ENCODE data around the gene PGF.
A peak's percentile ranks its signal among the peaks of the same experiment; 100 is the strongest.

PGF gene

GRCh38 chr14:74915826-74916225 lies 39.6 kb downstream of the PGF start:
- DNase-seq, result no peak

GRCh38 chr14:74915426-74915825 lies 40.0 kb downstream of the PGF start:
- DNase-seq, result no peak

- DNase-seq, result no peak
Observed at GRCh38 chr14:74913986-74914573, 41.3 kb downstream of the PGF start.

GRCh38 chr14:74913393-74913910 lies 41.9 kb downstream of the PGF start:
- DNase-seq, result no peak

GRCh38 chr14:74912801-74913200 lies 42.6 kb downstream of the PGF start:
- no peak for DNase-seq

GRCh38 chr14:74912111-74912510 lies 43.3 kb downstream of the PGF start:
- DNase-seq, result no peak

GRCh38 chr14:74911704-74912103 lies 43.7 kb downstream of the PGF start:
- no peak for DNase-seq

- no peak for DNase-seq
Observed at GRCh38 chr14:74911221-74911620, 44.2 kb downstream of the PGF start.

- DNase-seq, result no peak
Observed at GRCh38 chr14:74910556-74910955, 44.8 kb downstream of the PGF start.

GRCh38 chr14:74909911-74910310 lies 45.5 kb downstream of the PGF start:
- DNase-seq, result no peak

GRCh38 chr14:74909501-74909900 lies 45.9 kb downstream of the PGF start:
- no peak for DNase-seq

- DNase-seq, result no peak
Observed at GRCh38 chr14:74908861-74909341, 46.5 kb downstream of the PGF start.

GRCh38 chr14:74907744-74908143 lies 47.7 kb downstream of the PGF start:
- DNase-seq, result no peak

- DNase-seq, result no peak
Observed at GRCh38 chr14:74906925-74907521, 48.4 kb downstream of the PGF start.

GRCh38 chr14:74905595-74906142 lies 49.7 kb downstream of the PGF start:
- DNase-seq, result peak; percentile 81

GRCh38 chr14:74904635-74905503 lies 50.5 kb downstream of the PGF start:
- DNase-seq, result no peak

- no peak for DNase-seq
Observed at GRCh38 chr14:74902941-74903705, 52.3 kb downstream of the PGF start.

- no peak for DNase-seq
Observed at GRCh38 chr14:74898694-74899093, 56.7 kb downstream of the PGF start.

- no peak for DNase-seq
Observed at GRCh38 chr14:74898083-74898482, 57.3 kb downstream of the PGF start.

GRCh38 chr14:74897642-74898041 lies 57.8 kb downstream of the PGF start:
- no peak for DNase-seq

- no peak for DNase-seq
Observed at GRCh38 chr14:74896400-74896799, 59.0 kb downstream of the PGF start.

GRCh38 chr14:74893614-74894091 lies 61.7 kb downstream of the PGF start:
- DNase-seq, result no peak
